Measurements from ENCODE around the gene PRKCH. TPM values are rescaled to one million over a fixed set of nuclear protein-coding genes. Genes with fewer than 3 reads are reported as not detected.

Gene PRKCH
- total RNA-seq, 1 experiment from 2014 or later, result 5.2 TPM

DNA sequence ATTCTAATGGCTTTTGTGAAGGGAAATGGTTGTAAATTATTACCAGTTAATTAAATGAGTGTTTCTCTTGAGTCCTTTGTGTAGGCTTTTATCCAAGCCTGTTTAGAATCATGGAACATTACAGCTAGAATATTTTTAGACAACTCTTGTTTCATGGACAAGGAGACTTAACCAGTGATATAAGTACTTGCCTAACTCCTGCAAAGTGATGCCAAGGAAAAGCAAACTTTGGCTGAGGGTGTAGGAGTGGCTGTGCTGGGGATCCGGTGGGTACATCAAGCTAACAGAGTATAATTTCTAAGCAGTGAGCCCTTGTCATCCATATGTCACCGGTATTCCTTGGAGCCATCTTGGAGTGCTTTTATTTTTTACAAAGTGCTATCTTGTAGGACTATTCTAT is 61.5 kb downstream of the PRKCH start:
- DNase-seq, result no peak

More for the DNA sequence above, 61.5 kb downstream of the PRKCH start:
- H2BK120ac ChIP-seq (ENCODE audit: low read depth, low read length, poor library complexity, severe bottlenecking), result no peak overlapping the region
- H2AFZ ChIP-seq (ENCODE audit: low read length), result no peak overlapping the region
- H3K9ac ChIP-seq (ENCODE audit: extremely low read depth, insufficient read length, low read length), result no peak overlapping the region
- no peak overlapping the region for H2BK5ac ChIP-seq (ENCODE audit: insufficient read length, low read length)
- H4K91ac ChIP-seq (ENCODE audit: insufficient read length, low read depth, low read length), result no peak overlapping the region
- H3K4ac ChIP-seq (ENCODE audit: low read depth, low read length), result no peak overlapping the region
- no peak overlapping the region for H3K18ac ChIP-seq (ENCODE audit: insufficient read length, low read depth, low read length)
- H3K23ac ChIP-seq (ENCODE audit: insufficient read length, low read depth, low read length), result no peak overlapping the region
- H2BK15ac ChIP-seq (ENCODE audit: low read depth, low read length), result no peak overlapping the region
- no peak overlapping the region for H4K8ac ChIP-seq (replicated peaks; ENCODE audit: insufficient read length, low read depth, low read length)
- H3K23me2 ChIP-seq (ENCODE audit: insufficient read length, low read depth, low read length, poor library complexity, severe bottlenecking), result no peaks in the 10 kb centered on the region
- Mint-ChIP-seq H3K27me3 (ENCODE audit: low read depth) (no peaks in the 10 kb centered on the region; the same call in 1 of the 2 replicates), H3K4me1 (peaks cover 5 to 6% of the 10 kb centered on the region in 2 experiments; a peak in 3 of 4 replicates), H3K9me3 (no peaks in the 10 kb centered on the region), H3K27ac (no peak overlapping the region), H3K36me3 (ENCODE audit: insufficient read depth in 1 of 3, low read depth in 3 of 3) (no peaks in the 10 kb centered on the region), H3K4me3 (no peak overlapping the region)
- TF ChIP-seq, protein P1, sequence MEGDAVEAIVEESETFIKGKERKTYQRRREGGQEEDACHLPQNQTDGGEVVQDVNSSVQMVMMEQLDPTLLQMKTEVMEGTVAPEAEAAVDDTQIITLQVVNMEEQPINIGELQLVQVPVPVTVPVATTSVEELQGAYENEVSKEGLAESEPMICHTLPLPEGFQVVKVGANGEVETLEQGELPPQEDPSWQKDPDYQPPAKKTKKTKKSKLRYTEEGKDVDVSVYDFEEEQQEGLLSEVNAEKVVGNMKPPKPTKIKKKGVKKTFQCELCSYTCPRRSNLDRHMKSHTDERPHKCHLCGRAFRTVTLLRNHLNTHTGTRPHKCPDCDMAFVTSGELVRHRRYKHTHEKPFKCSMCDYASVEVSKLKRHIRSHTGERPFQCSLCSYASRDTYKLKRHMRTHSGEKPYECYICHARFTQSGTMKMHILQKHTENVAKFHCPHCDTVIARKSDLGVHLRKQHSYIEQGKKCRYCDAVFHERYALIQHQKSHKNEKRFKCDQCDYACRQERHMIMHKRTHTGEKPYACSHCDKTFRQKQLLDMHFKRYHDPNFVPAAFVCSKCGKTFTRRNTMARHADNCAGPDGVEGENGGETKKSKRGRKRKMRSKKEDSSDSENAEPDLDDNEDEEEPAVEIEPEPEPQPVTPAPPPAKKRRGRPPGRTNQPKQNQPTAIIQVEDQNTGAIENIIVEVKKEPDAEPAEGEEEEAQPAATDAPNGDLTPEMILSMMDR (conservative IDR thresholded peaks at IDR 0.05), result no peak
- no peak overlapping the region for H3K4me2 ChIP-seq (ENCODE audit: insufficient read depth, insufficient read length, low read length)
- no peak overlapping the region for H2BK12ac ChIP-seq (ENCODE audit: insufficient read length, low read depth, low read length)
- no peak overlapping the region for H3K56ac ChIP-seq (ENCODE audit: insufficient read length, low read depth, low read length)
- no peaks in the 10 kb centered on the region for H3K27me3 ChIP-seq (ENCODE audit: insufficient read depth, low read length)
- H3K9me3 ChIP-seq (ENCODE audit: control insufficient read depth, low read depth, low read length), result no peaks in the 10 kb centered on the region
- H3K14ac ChIP-seq (ENCODE audit: insufficient read depth, low read length), result no peak overlapping the region
- no peaks in the 10 kb centered on the region for H3K4me1 ChIP-seq (ENCODE audit: insufficient read depth, low read length)
- H2AK5ac ChIP-seq (ENCODE audit: insufficient read length, low read length), result no peak overlapping the region
- no CpG with 5 or more reads among the region's 2 CpGs for WGBS (ENCODE audit: extremely low coverage, insufficient read length, low lambda C conversion rate)
- H3T11ph ChIP-seq (ENCODE audit: low read length), result no peak overlapping the region
- no peaks in the 10 kb centered on the region for H4K20me1 ChIP-seq (ENCODE audit: control insufficient read depth, insufficient read depth, insufficient read length)
- H3K27ac ChIP-seq (ENCODE audit: insufficient read length, low read depth, low read length), result no peak overlapping the region
- no peak overlapping the region for H2BK20ac ChIP-seq (ENCODE audit: low read depth, low read length, poor library complexity, severe bottlenecking)
- no peaks in the 10 kb centered on the region for H3K79me1 ChIP-seq (ENCODE audit: insufficient read depth, low read depth, low read length, poor library complexity, severe bottlenecking)
- no peak overlapping the region for H4K5ac ChIP-seq (ENCODE audit: insufficient read length, low read depth, low read length)
- no peaks in the 10 kb centered on the region for H3K79me2 ChIP-seq (ENCODE audit: insufficient read depth, low read length)
